Tibial nerve (tissue), 3 donors: ENCODE results near the gene FAM210B.

Source experiments
- CTCF ChIP-seq, 5 experiments: fragments of 200-600 bp in 3 of 5; fragments of 450-650 bp in 2 of 5; sonication (generic) in 3 of 5; IDR thresholded peaks; one replicate each; pipeline ENCODE4 v1.5.1; 2016 to 2019; ENCODE audit warnings: antibody characterized with exemption in 5 of 5, mild to moderate bottlenecking in 3 of 5, moderate library complexity in 2 of 5
- POLR2A ChIP-seq, 2 donors: fragments of 450-650 bp; IDR thresholded peaks; one replicate each; pipeline ENCODE4 v1.6.1; 2017; ENCODE audit warnings: antibody characterized with exemption in 2 of 2, mild to moderate bottlenecking in 2 of 2, moderate library complexity in 2 of 2

- TF ChIP-seq CTCF (IDR thresholded peaks at IDR 0.05) (no peak), POLR2A (IDR thresholded peaks at IDR 0.05) (no peak)
Observed at GRCh38 chr20:56372850-56373249, 14.1 kb downstream of the FAM210B start.
